WTC11 (cell line): Measurements from ENCODE around the gene HCFC1. TPM values are rescaled to one million over a fixed set of nuclear protein-coding genes. Genes with fewer than 3 reads are reported as not detected.

Experiments used
- ATAC-seq: fragments of 200-7000 bp; cut with Tn5 transposase; 2 replicates; pipeline ENCODE4 v1.10.0; 2021; ENCODE audit warnings: mild to moderate bottlenecking, moderate library complexity
- CTCF ChIA-PET: fragments of 300-600 bp; sonication (Branson Sonifier 250); formaldehyde crosslinking; loops from one replicate; lab custom pipeline; 2021; ENCODE audit warnings: antibody characterized with exemption; lab: Charles Lee
- POLR2A ChIA-PET: fragments of 350-600 bp; sonication (Branson Sonifier 250); formaldehyde crosslinking; loops from one replicate; lab custom pipeline; 2021; ENCODE audit warnings: antibody characterized with exemption; lab: Charles Lee
- DNase-seq: peaks from one replicate; pipeline ENCODE4 v3.0.0; 2021; ENCODE audit warnings: low spot score
- H3K27ac Mint-ChIP-seq: 2 replicates; pipeline ENCODE4 v1.8.0; 2021; ENCODE audit warnings: mixed read lengths
- H3K27me3 Mint-ChIP-seq: 2 replicates; pipeline ENCODE4 v1.8.0; 2021; ENCODE audit warnings: low read depth, mild to moderate bottlenecking, moderate library complexity, mixed read lengths
- H3K36me3 Mint-ChIP-seq: 2 replicates; pipeline ENCODE4 v1.8.0; 2021; ENCODE audit warnings: mixed read lengths
- H3K4me1 Mint-ChIP-seq: 2 replicates; pipeline ENCODE4 v1.8.0; 2022; ENCODE audit warnings: mixed read lengths
- H3K4me3 Mint-ChIP-seq: 2 replicates; pipeline ENCODE4 v1.8.0; 2021; ENCODE audit warnings: mild to moderate bottlenecking, moderate library complexity, mixed read lengths
- H3K9me3 Mint-ChIP-seq: 2 replicates; pipeline ENCODE4 v1.8.0; 2021; ENCODE audit warnings: mixed read lengths
- CREM ChIP-seq: sonication (generic); formaldehyde crosslinking; IDR thresholded peaks from 2 replicates; pipeline ENCODE4 v1.8.1; 2022; ENCODE audit warnings: mild to moderate bottlenecking, missing genetic modification reagents, moderate library complexity
- HMGA2 ChIP-seq: fragments of 250-450 bp; sonication (Bioruptor Pico); IDR thresholded peaks from 2 replicates; pipeline ENCODE4 v1.4.0; 2021; ENCODE audit warnings: mild to moderate bottlenecking, moderate library complexity
- MXD4 ChIP-seq: fragments of 250-450 bp; sonication (Bioruptor Pico); IDR thresholded peaks from 2 replicates; pipeline ENCODE4 v1.8.0; 2021; ENCODE audit warnings: mild to moderate bottlenecking, moderate library complexity, borderline replicate concordance
- NR1H2 ChIP-seq: sonication (generic); formaldehyde crosslinking; IDR thresholded peaks from 2 replicates; pipeline ENCODE4 v1.9.0; 2021; ENCODE audit warnings: mild to moderate bottlenecking, moderate library complexity, missing genetic modification reagents
- NR2C2 ChIP-seq: sonication (generic); formaldehyde crosslinking; IDR thresholded peaks from 2 replicates; pipeline ENCODE4 v1.8.0; 2022; ENCODE audit warnings: mild to moderate bottlenecking, missing genetic modification reagents
- PRRX2 ChIP-seq: fragments of 250-450 bp; sonication (Bioruptor Pico); IDR thresholded peaks from 2 replicates; pipeline ENCODE4 v1.8.0; 2021; ENCODE audit warnings: mild to moderate bottlenecking
- ZNF138 ChIP-seq: sonication (generic); formaldehyde crosslinking; conservative IDR thresholded peaks from 2 replicates; pipeline ENCODE4 v1.8.1; 2022; ENCODE audit warnings: mild to moderate bottlenecking, moderate library complexity, missing genetic modification reagents
- ZNF263 ChIP-seq: sonication (generic); formaldehyde crosslinking; IDR thresholded peaks from 2 replicates; pipeline ENCODE4 v1.8.1; 2022; ENCODE audit warnings: low read depth, mild to moderate bottlenecking, moderate library complexity, missing genetic modification reagents
- ZNF423 ChIP-seq: fragments of 250-450 bp; sonication (Bioruptor Pico); IDR thresholded peaks from 2 replicates; pipeline ENCODE4 v2.1.2; 2022; ENCODE audit warnings: mild to moderate bottlenecking, moderate library complexity
- total RNA-seq: library from RNA; stranded (reverse); gene quantifications from 3 replicates; pipeline ENCODE4 v1.2.3, GENCODE V29; 2021
- TF ChIP-seq, protein P1 (sequence below): sonication (generic); formaldehyde crosslinking; IDR thresholded peaks from 2 replicates; pipeline ENCODE4 v1.8.1; 2022; ENCODE audit warnings: missing genetic modification reagents, borderline replicate concordance
- TF ChIP-seq, protein P2 (sequence below): sonication (generic); formaldehyde crosslinking; IDR thresholded peaks from 2 replicates; pipeline ENCODE4 v1.8.1; 2023; ENCODE audit warnings: mild to moderate bottlenecking, missing genetic modification reagents, moderate library complexity
- TF ChIP-seq, protein P3 (sequence below): sonication (generic); formaldehyde crosslinking; IDR thresholded peaks from 2 replicates; pipeline ENCODE4 v1.8.0; 2023; ENCODE audit warnings: missing genetic modification reagents
- TF ChIP-seq, protein P4 (sequence below): sonication (generic); formaldehyde crosslinking; IDR thresholded peaks from 2 replicates; pipeline ENCODE4 v1.8.0; 2022; ENCODE audit warnings: mild to moderate bottlenecking, missing genetic modification reagents
- TF ChIP-seq, protein P5 (sequence below): sonication (generic); formaldehyde crosslinking; IDR thresholded peaks from 2 replicates; pipeline ENCODE4 v1.8.1; 2022; ENCODE audit warnings: mild to moderate bottlenecking, missing genetic modification reagents, moderate library complexity, borderline replicate concordance
- TF ChIP-seq, protein P6 (sequence below): fragments of 250-450 bp; sonication (Bioruptor Pico); IDR thresholded peaks from 2 replicates; pipeline ENCODE4 v1.9.0; 2021; ENCODE audit warnings: moderate library complexity, mild to moderate bottlenecking, inconsistent platforms, borderline replicate concordance
- TF ChIP-seq, protein P7 (sequence below): sonication (generic); formaldehyde crosslinking; IDR thresholded peaks from 2 replicates; pipeline ENCODE4 v1.8.0; 2022; ENCODE audit warnings: mild to moderate bottlenecking, missing genetic modification reagents
- TF ChIP-seq, protein P8 (sequence below): sonication (generic); formaldehyde crosslinking; IDR thresholded peaks from 2 replicates; pipeline ENCODE4 v1.8.0; 2023; ENCODE audit warnings: missing genetic modification reagents, mild to moderate bottlenecking, borderline replicate concordance
- TF ChIP-seq, protein P9 (sequence below): sonication (generic); formaldehyde crosslinking; IDR thresholded peaks from 2 replicates; pipeline ENCODE4 v1.8.0; 2023; ENCODE audit warnings: mild to moderate bottlenecking, missing genetic modification reagents

The HCFC1 gene
- total RNA-seq, 1 experiment from 2014 or later = 130 TPM

DNA sequence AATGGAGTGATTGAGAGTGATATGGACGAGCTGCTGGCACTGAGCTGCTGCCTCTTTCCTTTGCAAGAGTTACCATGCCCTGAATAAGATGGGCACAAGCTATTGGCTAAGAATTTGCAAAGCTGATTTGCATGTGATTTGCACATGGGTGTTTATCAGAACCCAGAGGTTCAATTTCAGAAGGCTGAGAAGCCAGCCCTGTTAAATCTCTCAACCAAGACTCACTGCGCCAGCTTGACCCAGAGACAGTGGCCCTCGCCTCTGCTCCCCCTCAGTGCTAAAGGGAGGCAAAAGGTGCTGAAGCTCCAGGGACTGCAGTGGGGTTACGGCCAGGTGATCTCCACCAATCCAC is 46.3 kb downstream of the HCFC1 start:
- ATAC-seq = no peak

DNA sequence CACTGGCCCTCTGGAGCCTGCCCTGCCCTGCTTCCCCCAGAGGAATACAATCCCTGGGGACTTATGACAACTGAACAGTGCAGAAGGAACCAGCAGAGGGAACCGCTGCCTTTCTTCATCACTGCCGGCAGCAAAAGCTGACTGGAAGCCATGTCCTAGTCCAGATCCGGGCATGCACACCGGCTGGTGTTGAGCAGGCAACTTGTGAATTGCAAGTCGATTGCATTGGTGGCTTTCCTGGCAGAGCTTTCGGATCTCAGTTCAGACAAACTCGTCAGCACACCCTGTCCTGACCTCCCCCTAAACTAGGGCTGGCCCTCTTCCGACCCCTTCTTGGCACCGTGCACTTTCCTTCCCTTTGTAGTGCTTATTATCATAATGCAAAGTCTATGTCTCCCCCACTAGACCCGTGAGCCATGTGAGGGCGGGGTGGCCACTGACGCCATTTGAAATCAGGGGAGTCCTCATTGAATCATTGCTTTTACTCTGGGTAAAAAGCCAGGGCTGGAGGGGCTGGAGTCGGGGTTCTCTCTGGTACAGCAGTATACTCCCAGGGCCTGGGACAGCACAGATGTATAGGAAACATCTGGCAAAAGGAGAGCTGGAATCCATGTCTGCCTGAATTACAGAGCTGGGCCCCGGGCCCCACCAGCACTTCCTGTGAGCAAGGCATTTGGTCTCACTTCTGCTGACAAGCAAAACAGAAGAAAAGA is 47.3 kb downstream of the HCFC1 start:
- DNase-seq (no peak), ATAC-seq (no peak)
- Mint-ChIP-seq H3K27me3 (no peaks in the 10 kb centered on the region), H3K9me3 (no peaks in the 10 kb centered on the region), H3K4me1 (peaks cover 28% of the 10 kb centered on the region), H3K4me3 (peak overlapping the region; percentile 86; the same call in 1 of the 2 replicates), H3K27ac (no peak overlapping the region), H3K36me3 (0 out of 2 replicates have a peak, but pooled peaks cover 6% of the 10 kb centered on the region)
- ChIA-PET CTCF (interaction anchor here (0.7 to 6.9 kb wide), 7 partner anchors 11 to 130 kb away, joined by 3 to 116 read pairs (median 4); partner anchors contain the start of genes IDH3G, NAA10, RENBP and SSR4), POLR2A (interaction anchor here (0.6 kb wide), 1 partner anchor 21 kb away, joined by 6 read pairs; no protein-coding TSS in a partner anchor)
- TF ChIP-seq, protein P1, sequence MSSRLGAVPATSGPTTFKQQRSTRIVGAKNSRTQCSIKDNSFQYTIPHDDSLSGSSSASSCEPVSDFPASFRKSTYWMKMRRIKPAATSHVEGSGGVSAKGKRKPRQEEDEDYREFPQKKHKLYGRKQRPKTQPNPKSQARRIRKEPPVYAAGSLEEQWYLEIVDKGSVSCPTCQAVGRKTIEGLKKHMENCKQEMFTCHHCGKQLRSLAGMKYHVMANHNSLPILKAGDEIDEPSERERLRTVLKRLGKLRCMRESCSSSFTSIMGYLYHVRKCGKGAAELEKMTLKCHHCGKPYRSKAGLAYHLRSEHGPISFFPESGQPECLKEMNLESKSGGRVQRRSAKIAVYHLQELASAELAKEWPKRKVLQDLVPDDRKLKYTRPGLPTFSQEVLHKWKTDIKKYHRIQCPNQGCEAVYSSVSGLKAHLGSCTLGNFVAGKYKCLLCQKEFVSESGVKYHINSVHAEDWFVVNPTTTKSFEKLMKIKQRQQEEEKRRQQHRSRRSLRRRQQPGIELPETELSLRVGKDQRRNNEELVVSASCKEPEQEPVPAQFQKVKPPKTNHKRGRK (CRISPR knock-in tag) = no peak
- TF ChIP-seq NR2C2 (no peak), ZNF263 (CRISPR knock-in tag) (no peak), ZNF423 (no peak), ZNF138 (CRISPR knock-in tag) (no peak), NR1H2 (CRISPR knock-in tag) (no peak), PRRX2 (CRISPR knock-in tag) (no peak), HMGA2 (no peak), CREM (CRISPR knock-in tag) (no peak)
- TF ChIP-seq, protein P2, sequence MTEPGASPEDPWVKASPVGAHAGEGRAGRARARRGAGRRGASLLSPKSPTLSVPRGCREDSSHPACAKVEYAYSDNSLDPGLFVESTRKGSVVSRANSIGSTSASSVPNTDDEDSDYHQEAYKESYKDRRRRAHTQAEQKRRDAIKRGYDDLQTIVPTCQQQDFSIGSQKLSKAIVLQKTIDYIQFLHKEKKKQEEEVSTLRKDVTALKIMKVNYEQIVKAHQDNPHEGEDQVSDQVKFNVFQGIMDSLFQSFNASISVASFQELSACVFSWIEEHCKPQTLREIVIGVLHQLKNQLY = no peak
- TF ChIP-seq, protein P3, sequence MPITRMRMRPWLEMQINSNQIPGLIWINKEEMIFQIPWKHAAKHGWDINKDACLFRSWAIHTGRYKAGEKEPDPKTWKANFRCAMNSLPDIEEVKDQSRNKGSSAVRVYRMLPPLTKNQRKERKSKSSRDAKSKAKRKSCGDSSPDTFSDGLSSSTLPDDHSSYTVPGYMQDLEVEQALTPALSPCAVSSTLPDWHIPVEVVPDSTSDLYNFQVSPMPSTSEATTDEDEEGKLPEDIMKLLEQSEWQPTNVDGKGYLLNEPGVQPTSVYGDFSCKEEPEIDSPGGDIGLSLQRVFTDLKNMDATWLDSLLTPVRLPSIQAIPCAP = no peak
- TF ChIP-seq, protein P4, sequence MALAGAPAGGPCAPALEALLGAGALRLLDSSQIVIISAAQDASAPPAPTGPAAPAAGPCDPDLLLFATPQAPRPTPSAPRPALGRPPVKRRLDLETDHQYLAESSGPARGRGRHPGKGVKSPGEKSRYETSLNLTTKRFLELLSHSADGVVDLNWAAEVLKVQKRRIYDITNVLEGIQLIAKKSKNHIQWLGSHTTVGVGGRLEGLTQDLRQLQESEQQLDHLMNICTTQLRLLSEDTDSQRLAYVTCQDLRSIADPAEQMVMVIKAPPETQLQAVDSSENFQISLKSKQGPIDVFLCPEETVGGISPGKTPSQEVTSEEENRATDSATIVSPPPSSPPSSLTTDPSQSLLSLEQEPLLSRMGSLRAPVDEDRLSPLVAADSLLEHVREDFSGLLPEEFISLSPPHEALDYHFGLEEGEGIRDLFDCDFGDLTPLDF (CRISPR knock-in tag) = no peak
- TF ChIP-seq, protein P5, sequence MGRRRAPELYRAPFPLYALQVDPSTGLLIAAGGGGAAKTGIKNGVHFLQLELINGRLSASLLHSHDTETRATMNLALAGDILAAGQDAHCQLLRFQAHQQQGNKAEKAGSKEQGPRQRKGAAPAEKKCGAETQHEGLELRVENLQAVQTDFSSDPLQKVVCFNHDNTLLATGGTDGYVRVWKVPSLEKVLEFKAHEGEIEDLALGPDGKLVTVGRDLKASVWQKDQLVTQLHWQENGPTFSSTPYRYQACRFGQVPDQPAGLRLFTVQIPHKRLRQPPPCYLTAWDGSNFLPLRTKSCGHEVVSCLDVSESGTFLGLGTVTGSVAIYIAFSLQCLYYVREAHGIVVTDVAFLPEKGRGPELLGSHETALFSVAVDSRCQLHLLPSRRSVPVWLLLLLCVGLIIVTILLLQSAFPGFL (CRISPR knock-in tag) = no peak
- TF ChIP-seq, protein P6, sequence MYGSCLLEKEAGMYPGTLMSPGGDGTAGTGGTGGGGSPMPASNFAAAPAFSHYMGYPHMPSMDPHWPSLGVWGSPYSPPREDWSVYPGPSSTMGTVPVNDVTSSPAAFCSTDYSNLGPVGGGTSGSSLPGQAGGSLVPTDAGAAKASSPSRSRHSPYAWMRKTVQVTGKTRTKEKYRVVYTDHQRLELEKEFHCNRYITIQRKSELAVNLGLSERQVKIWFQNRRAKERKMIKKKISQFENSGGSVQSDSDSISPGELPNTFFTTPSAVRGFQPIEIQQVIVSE (CRISPR knock-in tag) = no peak
- TF ChIP-seq, protein P7, sequence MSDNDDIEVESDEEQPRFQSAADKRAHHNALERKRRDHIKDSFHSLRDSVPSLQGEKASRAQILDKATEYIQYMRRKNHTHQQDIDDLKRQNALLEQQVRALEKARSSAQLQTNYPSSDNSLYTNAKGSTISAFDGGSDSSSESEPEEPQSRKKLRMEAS (CRISPR knock-in tag) = no peak
- TF ChIP-seq, protein P8, sequence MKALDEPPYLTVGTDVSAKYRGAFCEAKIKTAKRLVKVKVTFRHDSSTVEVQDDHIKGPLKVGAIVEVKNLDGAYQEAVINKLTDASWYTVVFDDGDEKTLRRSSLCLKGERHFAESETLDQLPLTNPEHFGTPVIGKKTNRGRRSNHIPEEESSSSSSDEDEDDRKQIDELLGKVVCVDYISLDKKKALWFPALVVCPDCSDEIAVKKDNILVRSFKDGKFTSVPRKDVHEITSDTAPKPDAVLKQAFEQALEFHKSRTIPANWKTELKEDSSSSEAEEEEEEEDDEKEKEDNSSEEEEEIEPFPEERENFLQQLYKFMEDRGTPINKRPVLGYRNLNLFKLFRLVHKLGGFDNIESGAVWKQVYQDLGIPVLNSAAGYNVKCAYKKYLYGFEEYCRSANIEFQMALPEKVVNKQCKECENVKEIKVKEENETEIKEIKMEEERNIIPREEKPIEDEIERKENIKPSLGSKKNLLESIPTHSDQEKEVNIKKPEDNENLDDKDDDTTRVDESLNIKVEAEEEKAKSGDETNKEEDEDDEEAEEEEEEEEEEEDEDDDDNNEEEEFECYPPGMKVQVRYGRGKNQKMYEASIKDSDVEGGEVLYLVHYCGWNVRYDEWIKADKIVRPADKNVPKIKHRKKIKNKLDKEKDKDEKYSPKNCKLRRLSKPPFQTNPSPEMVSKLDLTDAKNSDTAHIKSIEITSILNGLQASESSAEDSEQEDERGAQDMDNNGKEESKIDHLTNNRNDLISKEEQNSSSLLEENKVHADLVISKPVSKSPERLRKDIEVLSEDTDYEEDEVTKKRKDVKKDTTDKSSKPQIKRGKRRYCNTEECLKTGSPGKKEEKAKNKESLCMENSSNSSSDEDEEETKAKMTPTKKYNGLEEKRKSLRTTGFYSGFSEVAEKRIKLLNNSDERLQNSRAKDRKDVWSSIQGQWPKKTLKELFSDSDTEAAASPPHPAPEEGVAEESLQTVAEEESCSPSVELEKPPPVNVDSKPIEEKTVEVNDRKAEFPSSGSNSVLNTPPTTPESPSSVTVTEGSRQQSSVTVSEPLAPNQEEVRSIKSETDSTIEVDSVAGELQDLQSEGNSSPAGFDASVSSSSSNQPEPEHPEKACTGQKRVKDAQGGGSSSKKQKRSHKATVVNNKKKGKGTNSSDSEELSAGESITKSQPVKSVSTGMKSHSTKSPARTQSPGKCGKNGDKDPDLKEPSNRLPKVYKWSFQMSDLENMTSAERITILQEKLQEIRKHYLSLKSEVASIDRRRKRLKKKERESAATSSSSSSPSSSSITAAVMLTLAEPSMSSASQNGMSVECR = no peak

More for the DNA sequence above, 46.3 kb downstream of the HCFC1 start:
- ChIA-PET CTCF (interaction anchor here (0.5 to 6.9 kb wide), 12 partner anchors 10 to 199 kb away, joined by 3 to 116 read pairs (median 4); partner anchors contain the start of genes NAA10 and RENBP), POLR2A (interaction anchor here (0.6 to 1.7 kb wide), 6 partner anchors 20 to 241 kb away, joined by 3 to 4 read pairs (median 3); no protein-coding TSS in a partner anchor)
- peak overlapping the region; percentile 86 for H3K4me3 Mint-ChIP-seq
- H3K27me3 Mint-ChIP-seq = no peaks in the 10 kb centered on the region
- H3K36me3 Mint-ChIP-seq = no peaks in the 10 kb centered on the region
- DNase-seq = no peak
- no peak for TF ChIP-seq MXD4
- TF ChIP-seq, protein P9, sequence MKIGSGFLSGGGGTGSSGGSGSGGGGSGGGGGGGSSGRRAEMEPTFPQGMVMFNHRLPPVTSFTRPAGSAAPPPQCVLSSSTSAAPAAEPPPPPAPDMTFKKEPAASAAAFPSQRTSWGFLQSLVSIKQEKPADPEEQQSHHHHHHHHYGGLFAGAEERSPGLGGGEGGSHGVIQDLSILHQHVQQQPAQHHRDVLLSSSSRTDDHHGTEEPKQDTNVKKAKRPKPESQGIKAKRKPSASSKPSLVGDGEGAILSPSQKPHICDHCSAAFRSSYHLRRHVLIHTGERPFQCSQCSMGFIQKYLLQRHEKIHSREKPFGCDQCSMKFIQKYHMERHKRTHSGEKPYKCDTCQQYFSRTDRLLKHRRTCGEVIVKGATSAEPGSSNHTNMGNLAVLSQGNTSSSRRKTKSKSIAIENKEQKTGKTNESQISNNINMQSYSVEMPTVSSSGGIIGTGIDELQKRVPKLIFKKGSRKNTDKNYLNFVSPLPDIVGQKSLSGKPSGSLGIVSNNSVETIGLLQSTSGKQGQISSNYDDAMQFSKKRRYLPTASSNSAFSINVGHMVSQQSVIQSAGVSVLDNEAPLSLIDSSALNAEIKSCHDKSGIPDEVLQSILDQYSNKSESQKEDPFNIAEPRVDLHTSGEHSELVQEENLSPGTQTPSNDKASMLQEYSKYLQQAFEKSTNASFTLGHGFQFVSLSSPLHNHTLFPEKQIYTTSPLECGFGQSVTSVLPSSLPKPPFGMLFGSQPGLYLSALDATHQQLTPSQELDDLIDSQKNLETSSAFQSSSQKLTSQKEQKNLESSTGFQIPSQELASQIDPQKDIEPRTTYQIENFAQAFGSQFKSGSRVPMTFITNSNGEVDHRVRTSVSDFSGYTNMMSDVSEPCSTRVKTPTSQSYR (CRISPR knock-in tag) = no peak
- H3K9me3 Mint-ChIP-seq = no peaks in the 10 kb centered on the region
- H3K4me1 Mint-ChIP-seq = peaks cover 28% of the 10 kb centered on the region
- peak overlapping the region; percentile 87 for H3K27ac Mint-ChIP-seq
